Measurements from ENCODE around the gene BHLHE41.

Gene BHLHE41

DNA sequence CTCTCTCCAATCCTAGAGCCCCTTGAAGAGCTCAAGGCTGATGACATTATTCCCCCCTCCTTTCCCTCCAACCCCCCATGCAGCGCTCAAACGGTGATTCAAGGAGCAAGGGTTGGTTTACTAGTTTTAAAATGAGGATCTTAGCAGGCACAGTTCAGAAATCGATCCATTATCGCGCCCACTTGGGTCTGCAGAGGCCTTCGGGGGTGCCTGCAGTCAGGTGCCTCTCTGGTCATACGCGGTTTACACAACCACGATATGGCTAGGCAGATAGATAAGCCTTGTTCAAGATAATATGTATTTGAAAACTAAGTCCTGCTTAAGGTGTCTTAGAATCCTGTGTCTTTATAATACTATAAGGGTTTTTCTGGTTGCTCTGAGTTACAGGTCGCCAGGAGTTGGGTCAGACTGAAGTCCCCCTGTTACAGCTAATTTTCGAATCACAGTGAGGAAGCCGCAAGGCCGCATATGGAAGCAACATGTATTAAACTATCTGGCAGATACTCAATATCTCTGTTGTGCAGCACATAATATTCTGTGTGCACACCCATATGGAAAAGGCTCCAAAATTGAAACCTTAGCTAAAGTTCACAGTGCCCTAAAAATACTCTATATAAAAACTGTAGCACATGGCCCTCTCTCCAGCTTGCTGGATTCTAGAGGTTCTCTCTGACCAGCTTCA is 10.0 kb downstream of the BHLHE41 start:
- H3K4me3 ChIP-seq (replicated peaks; ENCODE audit: low read depth, low read length) = peak overlapping the region; percentile 29
- DNase-seq (ENCODE audit: extremely low read depth, insufficient read length) = no peak
- H3K27me3 ChIP-seq (replicated peaks; ENCODE audit: control insufficient read depth, insufficient read depth, low read length) = no peaks in the 10 kb centered on the region; the same call in 1 of the 2 replicates
- H3K36me3 ChIP-seq (ENCODE audit: control insufficient read depth, insufficient read depth, low read length) = no peaks in the 10 kb centered on the region
- TF ChIP-seq, protein P1, sequence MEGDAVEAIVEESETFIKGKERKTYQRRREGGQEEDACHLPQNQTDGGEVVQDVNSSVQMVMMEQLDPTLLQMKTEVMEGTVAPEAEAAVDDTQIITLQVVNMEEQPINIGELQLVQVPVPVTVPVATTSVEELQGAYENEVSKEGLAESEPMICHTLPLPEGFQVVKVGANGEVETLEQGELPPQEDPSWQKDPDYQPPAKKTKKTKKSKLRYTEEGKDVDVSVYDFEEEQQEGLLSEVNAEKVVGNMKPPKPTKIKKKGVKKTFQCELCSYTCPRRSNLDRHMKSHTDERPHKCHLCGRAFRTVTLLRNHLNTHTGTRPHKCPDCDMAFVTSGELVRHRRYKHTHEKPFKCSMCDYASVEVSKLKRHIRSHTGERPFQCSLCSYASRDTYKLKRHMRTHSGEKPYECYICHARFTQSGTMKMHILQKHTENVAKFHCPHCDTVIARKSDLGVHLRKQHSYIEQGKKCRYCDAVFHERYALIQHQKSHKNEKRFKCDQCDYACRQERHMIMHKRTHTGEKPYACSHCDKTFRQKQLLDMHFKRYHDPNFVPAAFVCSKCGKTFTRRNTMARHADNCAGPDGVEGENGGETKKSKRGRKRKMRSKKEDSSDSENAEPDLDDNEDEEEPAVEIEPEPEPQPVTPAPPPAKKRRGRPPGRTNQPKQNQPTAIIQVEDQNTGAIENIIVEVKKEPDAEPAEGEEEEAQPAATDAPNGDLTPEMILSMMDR (IDR thresholded peaks at IDR 0.05; ENCODE audit: insufficient read depth, low read length, poor library complexity, severe bottlenecking) = no peak

DNA sequence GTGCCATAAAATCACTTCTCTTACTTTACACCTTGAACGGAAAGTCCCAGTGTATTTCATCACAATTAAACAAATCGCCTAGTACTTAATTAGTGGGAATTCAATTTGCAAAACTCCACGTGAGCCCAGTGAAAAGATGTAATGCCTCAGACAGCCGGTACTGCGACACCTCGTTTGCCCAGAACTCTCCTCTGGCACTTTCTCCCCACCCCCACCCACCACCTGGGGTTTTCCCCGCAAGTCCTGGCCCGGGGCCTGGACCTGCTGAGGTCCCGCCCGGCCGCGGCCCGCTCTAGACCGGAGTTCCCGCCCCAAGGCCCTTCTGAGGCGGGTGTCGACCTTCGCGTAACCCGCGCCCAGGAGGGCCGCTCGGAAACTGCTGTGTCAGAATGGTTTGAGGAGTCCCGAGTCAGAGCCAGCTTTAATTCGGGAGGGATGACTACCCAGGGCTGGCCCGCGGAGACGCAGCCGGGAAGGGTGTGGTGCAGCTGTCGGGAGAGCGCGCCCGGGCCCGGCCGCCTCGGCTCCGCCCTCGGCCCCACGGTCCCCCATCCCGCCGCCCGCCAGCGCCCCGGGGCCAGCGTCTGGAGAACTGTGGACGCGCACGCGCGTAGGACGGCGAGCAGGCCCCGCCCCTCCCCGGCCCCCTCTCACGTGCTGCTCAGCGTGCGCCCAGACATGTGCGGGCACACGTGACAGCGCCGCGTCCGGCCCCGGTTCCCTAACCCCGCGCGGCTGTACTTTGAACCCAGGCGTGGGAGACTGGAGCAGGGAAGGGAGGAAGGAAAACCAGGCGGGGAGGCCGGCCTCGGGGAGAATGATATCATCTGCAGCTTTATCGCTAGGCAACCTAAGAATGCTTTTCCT is 10.8 kb downstream of the BHLHE41 start:
- H3K27me3 ChIP-seq (replicated peaks; ENCODE audit: control insufficient read depth, insufficient read depth, low read length) = no peaks in the 10 kb centered on the region; the same call in 1 of the 2 replicates
- H3K4me3 ChIP-seq (replicated peaks; ENCODE audit: low read depth, low read length) = peak overlapping the region; percentile 64
- DNase-seq (ENCODE audit: extremely low read depth, insufficient read length) = peak; percentile 86

GRCh38 chr12:26113181-26113654 is 11.6 kb downstream of the BHLHE41 start:
- DNase-seq (ENCODE audit: extremely low read depth, insufficient read length) = no peak
- Histone ChIP-seq H3K4me3 (replicated peaks; ENCODE audit: low read depth, low read length) (no peak overlapping the region), H3K36me3 (ENCODE audit: control insufficient read depth, insufficient read depth, low read length) (no peaks in the 10 kb centered on the region), H3K27me3 (replicated peaks; ENCODE audit: control insufficient read depth, insufficient read depth, low read length) (no peaks in the 10 kb centered on the region; the same call in none of the 2 replicates)
- TF ChIP-seq, protein P1 (IDR thresholded peaks at IDR 0.05; ENCODE audit: insufficient read depth, low read length, poor library complexity, severe bottlenecking) = no peak

More for the DNA sequence above, 10.8 kb downstream of the BHLHE41 start:
- TF ChIP-seq, protein P1 (IDR thresholded peaks at IDR 0.05; ENCODE audit: insufficient read depth, low read length, poor library complexity, severe bottlenecking) = peak; percentile 15
- H3K36me3 ChIP-seq (ENCODE audit: control insufficient read depth, insufficient read depth, low read length) = no peaks in the 10 kb centered on the region

GRCh38 chr12:26112703-26113147 is 12.1 kb downstream of the BHLHE41 start:
- no peak overlapping the region for H3K4me3 ChIP-seq (replicated peaks; ENCODE audit: low read depth, low read length)
- TF ChIP-seq, protein P1 (IDR thresholded peaks at IDR 0.05; ENCODE audit: insufficient read depth, low read length, poor library complexity, severe bottlenecking) = no peak
- no peaks in the 10 kb centered on the region; the same call in none of the 2 replicates for H3K27me3 ChIP-seq (replicated peaks; ENCODE audit: control insufficient read depth, insufficient read depth, low read length)
- no peak for DNase-seq (ENCODE audit: extremely low read depth, insufficient read length)
- H3K36me3 ChIP-seq (ENCODE audit: control insufficient read depth, insufficient read depth, low read length) = no peaks in the 10 kb centered on the region

DNA sequence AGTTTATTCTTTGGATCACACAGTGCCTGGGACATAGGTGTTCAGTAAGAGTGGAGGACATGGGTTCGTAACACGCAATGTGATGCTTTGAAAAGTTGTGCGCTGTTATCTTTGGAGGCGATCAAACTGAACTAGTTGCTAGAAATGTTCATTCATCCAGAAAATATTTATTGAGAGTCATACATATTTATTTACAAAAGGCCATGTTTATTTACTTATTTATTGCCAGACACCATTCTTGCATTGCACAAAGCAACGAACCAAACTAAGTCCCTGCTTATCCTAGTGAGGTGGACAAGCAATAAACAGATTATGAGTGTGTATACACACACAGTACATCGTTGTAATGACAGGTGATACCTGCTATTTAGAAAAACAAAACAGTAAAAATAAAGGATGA is 12.6 kb downstream of the BHLHE41 start:
- no peak for DNase-seq (ENCODE audit: extremely low read depth, insufficient read length)
- H3K36me3 ChIP-seq (ENCODE audit: control insufficient read depth, insufficient read depth, low read length) = no peaks in the 10 kb centered on the region
- TF ChIP-seq, protein P1 (IDR thresholded peaks at IDR 0.05; ENCODE audit: insufficient read depth, low read length, poor library complexity, severe bottlenecking) = no peak
- no peak overlapping the region for H3K4me3 ChIP-seq (replicated peaks; ENCODE audit: low read depth, low read length)
- no peaks in the 10 kb centered on the region; the same call in none of the 2 replicates for H3K27me3 ChIP-seq (replicated peaks; ENCODE audit: control insufficient read depth, insufficient read depth, low read length)
